Mucosa of rectum (tissue), 2 donors: ENCODE measurements around the gene KLK1.

Source experiments
- H3K27ac ChIP-seq, 2 donors: one replicate each; pipeline ENCODE4 v1.7.0; 2013; ENCODE audit warnings: inconsistent platforms in 2 of 2, low read depth in 2 of 2, low read length in 2 of 2
- H3K27me3 ChIP-seq, 2 donors: one replicate each; pipeline ENCODE4 v1.7.0; 2013; ENCODE audit warnings: low read length in 2 of 2; ENCODE audit not compliant: control insufficient read depth in 2 of 2, insufficient read depth in 2 of 2
- H3K36me3 ChIP-seq, 2 donors: one replicate each; pipeline ENCODE4 v1.7.0; 2013; ENCODE audit warnings: low read length in 2 of 2; ENCODE audit not compliant: control insufficient read depth in 2 of 2, insufficient read depth in 2 of 2
- H3K4me1 ChIP-seq, 2 donors: one replicate each; pipeline ENCODE4 v1.7.0; 2013; ENCODE audit warnings: low read length in 2 of 2, mild to moderate bottlenecking in 1 of 2; ENCODE audit not compliant: control insufficient read depth in 2 of 2, insufficient read depth in 2 of 2
- H3K4me3 ChIP-seq, 2 donors: one replicate each; pipeline ENCODE4 v1.7.0; 2013; ENCODE audit warnings: low read length in 2 of 2
- H3K9ac ChIP-seq, 2 donors: one replicate each; pipeline ENCODE4 v1.7.0; 2013; ENCODE audit warnings: low read length in 2 of 2, low read depth in 1 of 2, mild to moderate bottlenecking in 1 of 2
- H3K9me3 ChIP-seq, 2 donors: one replicate each; pipeline ENCODE4 v1.7.0; 2013; ENCODE audit warnings: low read length in 2 of 2; ENCODE audit not compliant: control insufficient read depth in 2 of 2
- donor health status: healthy.
- donor health status: Normal muscosa, but diverticular disease.

The KLK1 gene

DNA sequence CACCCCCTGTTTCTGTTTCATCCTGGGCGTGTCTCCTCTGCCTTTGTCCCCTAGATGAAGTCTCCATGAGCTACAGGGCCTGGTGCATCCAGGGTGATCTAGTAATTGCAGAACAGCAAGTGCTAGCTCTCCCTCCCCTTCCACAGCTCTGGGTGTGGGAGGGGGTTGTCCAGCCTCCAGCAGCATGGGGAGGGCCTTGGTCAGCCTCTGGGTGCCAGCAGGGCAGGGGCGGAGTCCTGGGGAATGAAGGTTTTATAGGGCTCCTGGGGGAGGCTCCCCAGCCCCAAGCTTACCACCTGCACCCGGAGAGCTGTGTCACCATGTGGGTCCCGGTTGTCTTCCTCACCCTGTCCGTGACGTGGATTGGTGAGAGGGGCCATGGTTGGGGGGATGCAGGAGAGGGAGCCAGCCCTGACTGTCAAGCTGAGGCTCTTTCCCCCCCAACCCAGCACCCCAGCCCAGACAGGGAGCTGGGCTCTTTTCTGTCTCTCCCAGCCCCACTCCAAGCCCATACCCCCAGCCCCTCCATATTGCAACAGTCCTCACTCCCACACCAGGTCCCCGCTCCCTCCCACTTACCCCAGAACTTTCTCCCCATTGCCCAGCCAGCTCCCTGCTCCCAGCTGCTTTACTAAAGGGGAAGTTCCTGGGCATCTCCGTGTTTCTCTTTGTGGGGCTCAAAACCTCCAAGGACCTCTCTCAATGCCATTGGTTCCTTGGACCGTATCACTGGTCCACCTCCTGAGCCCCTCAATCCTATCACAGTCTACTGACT, 31.2 kb upstream of the KLK1 start, which contains the start of gene KLK3:
Gene KLK3, plus strand, starts transcription at position 280 of the 775 bp plus-strand sequence. Its CDS starts 41 bp downstream, at position 321.
- Histone ChIP-seq H3K36me3 (no peaks in the 10 kb centered on the region), H3K9ac (no peak within 1 kb of the TSS), H3K27ac (no peak within 1 kb of the TSS), H3K4me1 (no peaks in the 10 kb centered on the region), H3K27me3 (peaks cover 0 to 3% of the 10 kb centered on the region in 2 donors), H3K9me3 (no peaks in the 10 kb centered on the region), H3K4me3 (no peak within 1 kb of the TSS)

DNA sequence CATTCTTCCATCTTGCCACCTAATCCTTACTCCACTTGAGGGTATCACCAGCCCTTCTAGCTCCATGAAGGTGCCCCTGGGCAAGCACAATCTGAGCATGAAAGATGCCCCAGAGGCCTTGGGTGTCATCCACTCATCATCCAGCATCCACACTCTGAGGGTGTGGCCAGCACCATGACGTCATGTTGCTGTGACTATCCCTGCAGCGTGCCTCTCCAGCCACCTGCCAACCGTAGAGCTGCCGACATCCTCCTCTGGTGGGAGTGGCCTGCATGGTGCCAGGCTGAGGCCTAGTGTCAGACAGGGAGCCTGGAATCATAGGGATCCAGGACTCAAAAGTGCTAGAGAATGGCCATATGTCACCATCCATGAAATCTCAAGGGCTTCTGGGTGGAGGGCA, 28.0 kb upstream of the KLK1 start:
- H3K4me3 ChIP-seq: no peak overlapping the region
- H3K27ac ChIP-seq: no peak overlapping the region
- peaks cover 0 to 3% of the 10 kb centered on the region in 2 donors for H3K27me3 ChIP-seq
- no peaks in the 10 kb centered on the region for H3K4me1 ChIP-seq
- H3K9ac ChIP-seq: no peak overlapping the region
- H3K36me3 ChIP-seq: no peaks in the 10 kb centered on the region
- H3K9me3 ChIP-seq: no peaks in the 10 kb centered on the region

DNA sequence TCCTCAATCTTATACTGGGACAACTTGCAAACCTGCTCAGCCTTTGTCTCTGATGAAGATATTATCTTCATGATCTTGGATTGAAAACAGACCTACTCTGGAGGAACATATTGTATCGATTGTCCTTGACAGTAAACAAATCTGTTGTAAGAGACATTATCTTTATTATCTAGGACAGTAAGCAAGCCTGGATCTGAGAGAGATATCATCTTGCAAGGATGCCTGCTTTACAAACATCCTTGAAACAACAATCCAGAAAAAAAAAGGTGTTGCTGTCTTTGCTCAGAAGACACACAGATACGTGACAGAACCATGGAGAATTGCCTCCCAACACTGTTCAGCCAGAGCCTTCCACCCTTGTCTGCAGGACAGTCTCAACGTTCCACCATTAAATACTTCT, 27.2 kb upstream of the KLK1 start:
- H3K9ac ChIP-seq: no peak overlapping the region
- no peak overlapping the region for H3K27ac ChIP-seq
- no peaks in the 10 kb centered on the region for H3K4me1 ChIP-seq
- peaks cover 0 to 1% of the 10 kb centered on the region in 2 donors for H3K27me3 ChIP-seq
- H3K36me3 ChIP-seq: no peaks in the 10 kb centered on the region
- H3K9me3 ChIP-seq: no peaks in the 10 kb centered on the region
- no peak overlapping the region for H3K4me3 ChIP-seq

DNA sequence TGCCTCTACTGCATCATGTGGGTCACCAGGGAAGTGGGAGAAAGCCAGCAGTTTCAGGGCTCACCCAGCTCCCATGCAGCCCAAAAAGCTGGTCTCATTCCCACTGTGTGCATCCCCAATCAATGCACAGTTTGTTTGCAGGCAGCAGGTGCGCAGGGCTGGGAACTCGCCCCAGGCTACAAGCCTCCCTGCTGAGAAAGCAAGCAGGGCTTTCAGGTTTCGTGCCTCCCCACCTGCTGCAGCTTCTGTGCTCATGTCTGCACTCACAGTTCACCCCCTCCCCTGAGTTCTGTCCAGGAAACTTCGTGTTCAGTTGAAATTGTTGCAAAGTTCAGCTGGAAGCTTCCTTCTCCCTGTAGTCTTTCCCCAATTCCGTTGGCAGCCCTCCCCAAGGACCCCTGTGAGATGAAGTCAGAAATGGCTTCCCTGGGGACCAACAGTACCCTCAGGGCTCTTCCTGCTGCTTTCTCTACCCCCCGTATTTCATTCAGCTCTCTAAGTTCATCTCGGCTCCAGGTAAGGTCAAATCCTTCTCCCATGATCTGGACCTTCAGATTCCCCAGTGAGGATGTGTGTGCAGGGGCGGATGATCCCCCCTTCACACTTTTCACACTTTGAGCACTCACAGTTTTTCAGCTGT, 20.8 kb upstream of the KLK1 start:
- no peaks in the 10 kb centered on the region for H3K27me3 ChIP-seq
- H3K4me1 ChIP-seq: no peaks in the 10 kb centered on the region
- no peaks in the 10 kb centered on the region for H3K36me3 ChIP-seq
- H3K9ac ChIP-seq: no peak overlapping the region
- no peaks in the 10 kb centered on the region for H3K9me3 ChIP-seq
- H3K4me3 ChIP-seq: no peak overlapping the region
- H3K27ac ChIP-seq: no peak overlapping the region

DNA sequence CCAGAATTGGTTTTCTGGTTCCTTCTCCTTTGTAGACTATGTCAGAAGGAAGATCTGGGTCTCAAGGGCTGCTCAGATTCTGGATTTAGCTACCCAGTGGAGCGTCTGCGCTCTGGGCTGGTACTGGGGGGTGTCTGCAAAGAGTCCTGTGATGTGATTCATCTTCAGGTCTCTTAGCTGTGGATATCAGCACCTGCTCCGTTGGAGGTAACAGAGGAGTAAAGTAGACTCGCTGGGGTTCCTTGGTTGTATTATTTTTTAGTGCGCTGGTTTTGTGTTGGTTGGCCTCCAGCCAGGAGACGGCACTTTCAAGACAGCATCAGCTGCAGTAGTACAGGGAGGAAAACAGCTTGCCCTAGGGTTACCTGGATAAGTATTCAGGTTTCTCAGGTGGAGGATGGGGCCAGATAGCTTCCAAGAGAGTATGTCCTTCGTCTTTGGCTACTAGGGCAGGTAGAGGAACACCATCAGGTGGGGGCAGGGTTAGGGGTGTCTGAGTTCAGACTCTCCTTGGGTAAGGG, 20.2 kb upstream of the KLK1 start:
- Histone ChIP-seq H3K36me3 (no peaks in the 10 kb centered on the region), H3K4me3 (no peak overlapping the region), H3K27ac (no peak overlapping the region), H3K9ac (no peak overlapping the region), H3K4me1 (no peaks in the 10 kb centered on the region), H3K27me3 (no peaks in the 10 kb centered on the region), H3K9me3 (no peaks in the 10 kb centered on the region)

DNA sequence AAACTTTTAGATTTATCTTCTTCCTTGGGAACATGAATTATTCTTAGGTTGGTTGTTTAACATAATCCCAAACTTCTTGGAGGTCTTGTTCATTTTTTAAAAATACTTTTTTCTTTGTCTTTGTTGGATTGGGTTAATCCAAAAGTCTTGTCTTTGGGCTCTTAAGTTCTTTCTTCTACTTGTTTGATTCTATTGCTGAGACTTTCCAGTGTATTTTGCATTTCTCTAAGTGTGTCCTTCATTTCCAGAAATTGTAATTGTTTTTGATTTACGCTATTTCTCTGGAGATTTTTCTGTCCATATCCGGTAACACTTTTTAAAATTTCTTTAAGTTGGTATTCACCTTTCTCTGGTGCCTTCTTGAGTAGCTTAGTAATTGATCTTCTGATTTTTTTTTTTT, 19.6 kb upstream of the KLK1 start:
- H3K36me3 ChIP-seq: no peaks in the 10 kb centered on the region
- no peak overlapping the region for H3K9ac ChIP-seq
- H3K4me3 ChIP-seq: no peak overlapping the region
- no peaks in the 10 kb centered on the region for H3K9me3 ChIP-seq
- H3K27ac ChIP-seq: no peak overlapping the region
- peaks cover 0 to 1% of the 10 kb centered on the region in 2 donors for H3K27me3 ChIP-seq
- H3K4me1 ChIP-seq: no peaks in the 10 kb centered on the region

DNA sequence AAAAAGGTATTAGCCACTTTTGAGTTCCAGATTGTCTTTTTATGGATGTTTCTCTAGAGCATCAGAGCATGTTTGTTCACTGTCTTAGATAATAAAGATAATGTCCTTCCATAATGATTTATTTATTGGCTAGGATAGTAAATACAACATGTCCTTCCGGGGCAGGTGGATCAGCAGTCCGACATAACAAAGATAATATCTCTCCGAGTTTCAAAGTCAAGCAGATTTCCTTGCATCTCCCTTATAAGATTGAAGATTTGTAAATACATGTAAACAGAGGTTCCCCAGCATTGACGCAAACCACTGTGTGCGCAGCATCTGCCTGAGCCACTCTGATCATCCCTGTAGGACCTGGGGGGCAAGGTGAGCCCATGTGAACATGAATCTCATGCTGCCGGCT, 18.5 kb upstream of the KLK1 start:
- Histone ChIP-seq H3K4me3 (no peak overlapping the region), H3K9ac (no peak overlapping the region), H3K4me1 (peaks cover 2 to 5% of the 10 kb centered on the region in 2 donors), H3K27ac (no peak overlapping the region), H3K27me3 (peaks cover 0 to 2% of the 10 kb centered on the region in 2 donors), H3K9me3 (no peaks in the 10 kb centered on the region), H3K36me3 (no peaks in the 10 kb centered on the region)

DNA sequence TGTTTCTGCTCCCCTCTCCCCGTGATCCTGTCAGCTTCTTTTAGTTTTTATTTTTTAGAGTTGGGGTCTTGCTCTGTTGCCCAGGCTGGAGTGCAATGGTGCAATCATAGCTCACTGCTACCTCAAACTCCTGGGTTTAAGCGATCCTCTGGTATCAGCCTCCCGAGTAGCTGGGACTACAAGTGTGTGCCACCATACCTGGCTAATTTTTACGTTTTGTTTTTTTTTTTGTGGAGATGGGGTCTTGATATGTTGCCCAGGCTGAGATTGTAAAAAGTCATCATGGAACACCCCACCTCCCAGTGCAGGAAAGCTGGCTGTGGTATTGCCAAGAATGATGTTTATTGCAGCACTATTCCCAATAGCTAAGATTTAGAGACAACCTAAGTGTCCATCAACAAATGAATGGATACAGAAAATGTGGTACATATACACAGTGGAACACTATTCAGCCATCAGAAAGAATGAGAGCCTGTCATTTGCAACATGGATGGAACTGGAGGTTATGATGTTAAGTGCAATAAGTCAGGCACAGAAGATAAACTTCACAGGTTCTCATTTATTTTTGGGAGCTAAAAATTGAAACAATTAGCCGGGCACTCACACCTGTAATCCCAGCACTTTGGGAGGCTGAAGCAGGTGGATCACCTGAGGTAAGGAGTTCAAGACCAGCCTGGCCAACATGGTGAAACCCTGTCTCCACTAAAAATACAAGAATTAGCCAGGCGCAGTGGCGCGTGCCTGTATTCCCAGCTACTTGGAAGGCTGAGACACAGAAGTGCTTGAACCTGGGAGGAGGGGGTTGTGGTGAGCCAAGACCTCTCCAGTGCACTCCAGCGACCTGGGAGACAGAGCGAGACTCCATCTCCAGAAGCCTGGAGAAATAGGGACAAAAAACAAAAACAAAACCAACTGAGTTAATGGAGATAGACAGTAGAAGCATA, 16.4 kb upstream of the KLK1 start:
- Histone ChIP-seq H3K4me1 (peaks cover 8 to 18% of the 10 kb centered on the region in 2 donors), H3K27ac (no peak overlapping the region), H3K9ac (no peak overlapping the region), H3K27me3 (peaks cover 0 to 4% of the 10 kb centered on the region in 2 donors), H3K9me3 (no peaks in the 10 kb centered on the region), H3K4me3 (no peak overlapping the region), H3K36me3 (no peaks in the 10 kb centered on the region)

DNA sequence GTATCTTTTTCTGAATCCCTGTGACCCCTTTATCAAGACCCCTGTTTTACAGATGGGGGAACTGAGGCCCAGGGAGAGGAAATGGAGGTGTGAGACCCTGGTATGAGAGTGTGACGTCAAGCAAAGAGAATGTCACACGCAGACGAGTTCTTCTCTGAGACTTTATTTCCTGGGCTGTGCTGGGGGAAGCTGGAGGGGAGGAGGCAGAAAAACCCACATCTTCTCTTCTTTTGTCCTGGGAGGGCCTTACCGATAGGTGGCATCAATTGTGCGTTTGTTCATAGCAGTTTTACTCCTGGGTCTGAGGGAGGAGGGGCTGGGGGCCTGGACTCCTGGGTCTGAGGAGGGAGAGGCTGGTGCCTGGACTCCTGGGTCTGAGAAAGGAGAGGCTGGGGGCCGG, 14.7 kb upstream of the KLK1 start:
- Histone ChIP-seq H3K9me3 (no peaks in the 10 kb centered on the region), H3K4me1 (peaks cover 8 to 18% of the 10 kb centered on the region in 2 donors), H3K27me3 (peaks cover 0 to 4% of the 10 kb centered on the region in 2 donors), H3K4me3 (no peak overlapping the region), H3K27ac (no peak overlapping the region), H3K36me3 (no peaks in the 10 kb centered on the region), H3K9ac (no peak overlapping the region)
